Ishikawa (cell line): ENCODE data around the gene C11orf21.

Experiments
- EP300 ChIP-seq: IDR thresholded peaks from 2 replicates; pipeline ENCODE4 v1.6.1; 2012; ENCODE audit warnings: borderline replicate concordance
- RAD21 ChIP-seq: IDR thresholded peaks from 2 replicates; pipeline ENCODE4 v1.6.1; 2012; ENCODE audit warnings: low read depth
- TAF1 ChIP-seq: IDR thresholded peaks from 2 replicates; pipeline ENCODE4 v1.6.1; 2012; ENCODE audit warnings: low read depth, mild to moderate bottlenecking
- TCF12 ChIP-seq: IDR thresholded peaks from 2 replicates; pipeline ENCODE4 v1.6.1; 2012; ENCODE audit warnings: low read depth
- ZBTB7A ChIP-seq: IDR thresholded peaks from 2 replicates; pipeline ENCODE4 v1.6.1; 2012; ENCODE audit warnings: low read depth
- TF ChIP-seq, protein P1 (sequence below): IDR thresholded peaks from 2 replicates; pipeline ENCODE4 v1.6.1; 2012
- TF ChIP-seq, protein P2 (sequence below): IDR thresholded peaks from 2 replicates; pipeline ENCODE4 v1.6.1; 2012; ENCODE audit warnings: low read depth, mild to moderate bottlenecking
- TF ChIP-seq, protein P3 (sequence below): IDR thresholded peaks from 2 replicates; pipeline ENCODE4 v1.6.1; 2012

DNA sequence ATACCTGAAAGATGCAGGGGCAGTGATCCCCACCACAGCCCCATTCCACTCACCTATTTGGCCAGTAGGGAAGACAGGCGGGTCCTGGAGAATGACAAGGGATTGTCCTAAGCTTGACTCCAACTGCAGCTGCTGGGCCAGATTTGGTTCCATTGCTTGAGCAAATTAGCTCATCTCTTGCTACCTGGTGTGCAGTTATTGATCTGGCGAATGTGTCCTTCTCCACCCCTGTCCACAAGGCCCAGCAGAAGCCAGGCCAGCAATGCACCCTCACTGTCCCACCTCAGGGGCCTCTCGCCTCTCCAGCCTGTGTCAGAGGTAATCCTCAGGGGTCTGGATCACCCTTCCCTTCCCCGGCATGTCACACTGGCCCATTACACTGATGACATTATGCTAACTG lies 23.4 kb upstream of the C11orf21 start:
- TF ChIP-seq, protein P1, sequence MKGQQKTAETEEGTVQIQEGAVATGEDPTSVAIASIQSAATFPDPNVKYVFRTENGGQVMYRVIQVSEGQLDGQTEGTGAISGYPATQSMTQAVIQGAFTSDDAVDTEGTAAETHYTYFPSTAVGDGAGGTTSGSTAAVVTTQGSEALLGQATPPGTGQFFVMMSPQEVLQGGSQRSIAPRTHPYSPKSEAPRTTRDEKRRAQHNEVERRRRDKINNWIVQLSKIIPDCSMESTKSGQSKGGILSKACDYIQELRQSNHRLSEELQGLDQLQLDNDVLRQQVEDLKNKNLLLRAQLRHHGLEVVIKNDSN: no peak
- TF ChIP-seq ZBTB7A (no peak), EP300 (no peak), RAD21 (no peak), TAF1 (no peak), TCF12 (no peak)
- TF ChIP-seq, protein P2, sequence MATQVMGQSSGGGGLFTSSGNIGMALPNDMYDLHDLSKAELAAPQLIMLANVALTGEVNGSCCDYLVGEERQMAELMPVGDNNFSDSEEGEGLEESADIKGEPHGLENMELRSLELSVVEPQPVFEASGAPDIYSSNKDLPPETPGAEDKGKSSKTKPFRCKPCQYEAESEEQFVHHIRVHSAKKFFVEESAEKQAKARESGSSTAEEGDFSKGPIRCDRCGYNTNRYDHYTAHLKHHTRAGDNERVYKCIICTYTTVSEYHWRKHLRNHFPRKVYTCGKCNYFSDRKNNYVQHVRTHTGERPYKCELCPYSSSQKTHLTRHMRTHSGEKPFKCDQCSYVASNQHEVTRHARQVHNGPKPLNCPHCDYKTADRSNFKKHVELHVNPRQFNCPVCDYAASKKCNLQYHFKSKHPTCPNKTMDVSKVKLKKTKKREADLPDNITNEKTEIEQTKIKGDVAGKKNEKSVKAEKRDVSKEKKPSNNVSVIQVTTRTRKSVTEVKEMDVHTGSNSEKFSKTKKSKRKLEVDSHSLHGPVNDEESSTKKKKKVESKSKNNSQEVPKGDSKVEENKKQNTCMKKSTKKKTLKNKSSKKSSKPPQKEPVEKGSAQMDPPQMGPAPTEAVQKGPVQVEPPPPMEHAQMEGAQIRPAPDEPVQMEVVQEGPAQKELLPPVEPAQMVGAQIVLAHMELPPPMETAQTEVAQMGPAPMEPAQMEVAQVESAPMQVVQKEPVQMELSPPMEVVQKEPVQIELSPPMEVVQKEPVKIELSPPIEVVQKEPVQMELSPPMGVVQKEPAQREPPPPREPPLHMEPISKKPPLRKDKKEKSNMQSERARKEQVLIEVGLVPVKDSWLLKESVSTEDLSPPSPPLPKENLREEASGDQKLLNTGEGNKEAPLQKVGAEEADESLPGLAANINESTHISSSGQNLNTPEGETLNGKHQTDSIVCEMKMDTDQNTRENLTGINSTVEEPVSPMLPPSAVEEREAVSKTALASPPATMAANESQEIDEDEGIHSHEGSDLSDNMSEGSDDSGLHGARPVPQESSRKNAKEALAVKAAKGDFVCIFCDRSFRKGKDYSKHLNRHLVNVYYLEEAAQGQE: no peak
- TF ChIP-seq, protein P3, sequence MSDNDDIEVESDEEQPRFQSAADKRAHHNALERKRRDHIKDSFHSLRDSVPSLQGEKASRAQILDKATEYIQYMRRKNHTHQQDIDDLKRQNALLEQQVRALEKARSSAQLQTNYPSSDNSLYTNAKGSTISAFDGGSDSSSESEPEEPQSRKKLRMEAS: no peak
